ENCODE data around the gene DNAJC4.
A peak's percentile ranks its signal among the peaks of the same experiment; 100 is the strongest.

The DNAJC4 gene

GRCh38 chr11:64281957-64282770 lies 51.8 kb downstream of the DNAJC4 start:
- Histone ChIP-seq H3K4me2 (ENCODE audit: low read length) (no peak overlapping the region), H3K4me3 (ENCODE audit: low read length) (no peak overlapping the region), H3K27me3 (ENCODE audit: control insufficient read depth, insufficient read depth, low read length) (no peaks in the 10 kb centered on the region), H3K9ac (ENCODE audit: low read depth, low read length) (no peak overlapping the region), H3K9me3 (replicated peaks; ENCODE audit: low read length) (no peaks in the 10 kb centered on the region), H3K36me3 (ENCODE audit: insufficient read depth, low read length) (peaks cover 4% of the 10 kb centered on the region), H3K4me1 (ENCODE audit: control insufficient read depth, insufficient read depth, low read length) (peaks cover 20% of the 10 kb centered on the region)

GRCh38 chr11:64283092-64283491 lies 52.7 kb downstream of the DNAJC4 start:
- Histone ChIP-seq H3K9ac (ENCODE audit: low read depth, low read length) (no peak overlapping the region), H3K36me3 (ENCODE audit: insufficient read depth, low read length) (no peaks in the 10 kb centered on the region), H3K4me3 (ENCODE audit: low read length) (no peak overlapping the region), H3K4me1 (ENCODE audit: control insufficient read depth, insufficient read depth, low read length) (peaks cover 20% of the 10 kb centered on the region), H3K27me3 (ENCODE audit: control insufficient read depth, insufficient read depth, low read length) (no peaks in the 10 kb centered on the region), H3K9me3 (replicated peaks; ENCODE audit: low read length) (no peaks in the 10 kb centered on the region), H3K4me2 (ENCODE audit: low read length) (peak overlapping the region; percentile 99)
